ENCODE data around the gene BRWD1.

- no peak for TF ChIP-seq CTCF (IDR thresholded peaks at IDR 0.05; ENCODE audit: low read length)
- no peak for TF ChIP-seq EZH2 (IDR thresholded peaks at IDR 0.05; ENCODE audit: borderline replicate concordance, low read length)
These were observed 139.4 kb downstream of the BRWD1 start for GRCh38 chr21:39173716-39174680.

All from OCI-LY1 (cell line).